Measurements from ENCODE around the gene NDUFB3.
A peak's percentile ranks its signal among the peaks of the same experiment; 100 is the strongest.
"Not testable (repeated sequence)": the region's sequence is repeated elsewhere in the genome, so short reads cannot be mapped to it uniquely, and the experiment has no call there.

Gene NDUFB3

DNA sequence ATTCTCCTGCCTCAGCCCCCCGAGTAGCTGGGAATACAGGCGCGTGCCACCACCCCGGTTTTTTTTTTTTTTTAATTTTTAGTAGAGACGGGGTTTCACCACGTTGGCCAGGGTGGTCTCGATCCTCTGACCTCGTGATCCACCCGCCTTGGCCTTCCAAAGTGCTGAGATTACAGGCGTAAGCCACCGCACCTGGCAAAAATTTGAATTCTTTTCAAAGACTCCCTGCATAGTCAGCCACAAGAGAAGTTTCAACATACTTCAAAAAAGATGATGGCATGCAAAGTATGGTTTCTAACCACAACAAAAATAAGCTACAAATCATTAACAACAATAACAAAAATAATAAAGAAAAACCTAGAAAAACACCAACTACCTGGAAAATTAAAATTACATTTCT, 22.3 kb upstream of the NDUFB3 start:
- peak; percentile 15 for DNase-seq (ENCODE audit: low read depth)
- TF ChIP-seq, protein P1, sequence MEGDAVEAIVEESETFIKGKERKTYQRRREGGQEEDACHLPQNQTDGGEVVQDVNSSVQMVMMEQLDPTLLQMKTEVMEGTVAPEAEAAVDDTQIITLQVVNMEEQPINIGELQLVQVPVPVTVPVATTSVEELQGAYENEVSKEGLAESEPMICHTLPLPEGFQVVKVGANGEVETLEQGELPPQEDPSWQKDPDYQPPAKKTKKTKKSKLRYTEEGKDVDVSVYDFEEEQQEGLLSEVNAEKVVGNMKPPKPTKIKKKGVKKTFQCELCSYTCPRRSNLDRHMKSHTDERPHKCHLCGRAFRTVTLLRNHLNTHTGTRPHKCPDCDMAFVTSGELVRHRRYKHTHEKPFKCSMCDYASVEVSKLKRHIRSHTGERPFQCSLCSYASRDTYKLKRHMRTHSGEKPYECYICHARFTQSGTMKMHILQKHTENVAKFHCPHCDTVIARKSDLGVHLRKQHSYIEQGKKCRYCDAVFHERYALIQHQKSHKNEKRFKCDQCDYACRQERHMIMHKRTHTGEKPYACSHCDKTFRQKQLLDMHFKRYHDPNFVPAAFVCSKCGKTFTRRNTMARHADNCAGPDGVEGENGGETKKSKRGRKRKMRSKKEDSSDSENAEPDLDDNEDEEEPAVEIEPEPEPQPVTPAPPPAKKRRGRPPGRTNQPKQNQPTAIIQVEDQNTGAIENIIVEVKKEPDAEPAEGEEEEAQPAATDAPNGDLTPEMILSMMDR (conservative IDR thresholded peaks at IDR 0.05; ENCODE audit: low read length): no peak

GRCh38 chr2:201057087-201057521, 14.7 kb upstream of the NDUFB3 start:
- peak; percentile 20 for DNase-seq (ENCODE audit: low read depth)
- no peak overlapping the region for H3K4me3 ChIP-seq (ENCODE audit: low read length)
- TF ChIP-seq, protein P1 (conservative IDR thresholded peaks at IDR 0.05; ENCODE audit: low read length): no peak

More for the DNA sequence above, 22.3 kb upstream of the NDUFB3 start:
- no peak overlapping the region for H3K4me3 ChIP-seq (ENCODE audit: low read length)

DNA sequence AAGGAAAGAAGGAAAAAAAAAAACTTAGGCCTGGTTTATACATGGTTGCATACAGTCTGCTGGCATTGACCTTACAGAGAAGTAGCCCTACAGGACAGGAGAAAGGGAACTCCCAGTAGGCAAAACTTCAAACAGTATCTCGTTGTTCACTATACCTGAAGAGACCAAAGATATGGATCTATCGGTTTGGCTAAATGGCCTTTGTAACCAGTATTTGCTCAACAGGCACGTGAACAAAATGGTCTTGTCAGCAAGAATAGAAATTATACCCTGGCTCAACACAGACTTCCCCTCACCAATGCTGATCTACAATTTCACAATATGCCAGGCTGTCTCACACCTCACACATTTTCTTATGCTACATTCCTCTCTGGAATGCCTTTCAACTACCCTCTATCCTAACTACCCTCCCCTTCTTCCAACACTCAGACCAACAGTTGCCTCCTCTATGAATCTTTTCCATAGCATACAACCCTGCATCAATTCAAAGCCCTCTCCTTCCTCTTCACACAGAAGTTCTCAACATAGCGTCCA, 14.0 kb upstream of the NDUFB3 start:
- H3K4me3 ChIP-seq (ENCODE audit: low read length): no peak overlapping the region
- peak; percentile 16 for DNase-seq (ENCODE audit: low read depth)
- TF ChIP-seq, protein P1 (conservative IDR thresholded peaks at IDR 0.05; ENCODE audit: low read length): no peak

DNA sequence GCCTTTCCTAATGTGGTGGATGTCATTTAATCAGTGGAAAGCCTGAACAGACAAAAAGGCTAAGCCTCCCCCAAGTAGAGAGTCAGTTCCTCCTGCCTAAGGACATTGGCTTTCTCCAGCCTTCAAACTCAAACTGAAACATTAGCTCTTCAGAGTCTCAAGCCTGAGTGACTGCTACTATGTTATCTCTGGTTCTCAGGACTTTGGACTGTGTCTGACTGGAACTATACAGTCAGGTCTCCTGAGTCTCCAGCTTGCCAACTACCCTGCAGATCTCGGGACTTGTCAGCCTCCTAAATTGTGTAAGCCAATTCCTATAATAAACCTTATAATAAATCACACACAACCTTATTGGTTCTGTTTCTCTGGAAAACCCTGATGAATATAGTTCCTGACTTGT, 12.9 kb upstream of the NDUFB3 start:
- H3K4me3 ChIP-seq (ENCODE audit: low read length): no peak overlapping the region
- no peak for DNase-seq (ENCODE audit: low read depth)
- TF ChIP-seq, protein P1 (conservative IDR thresholded peaks at IDR 0.05; ENCODE audit: low read length): no peak

- TF ChIP-seq, protein P1 (conservative IDR thresholded peaks at IDR 0.05; ENCODE audit: low read length): no peak
- H3K4me3 ChIP-seq (ENCODE audit: low read length): no peak overlapping the region
Observed at GRCh38 chr2:201059961-201060755, 11.6 kb upstream of the NDUFB3 start.

DNA sequence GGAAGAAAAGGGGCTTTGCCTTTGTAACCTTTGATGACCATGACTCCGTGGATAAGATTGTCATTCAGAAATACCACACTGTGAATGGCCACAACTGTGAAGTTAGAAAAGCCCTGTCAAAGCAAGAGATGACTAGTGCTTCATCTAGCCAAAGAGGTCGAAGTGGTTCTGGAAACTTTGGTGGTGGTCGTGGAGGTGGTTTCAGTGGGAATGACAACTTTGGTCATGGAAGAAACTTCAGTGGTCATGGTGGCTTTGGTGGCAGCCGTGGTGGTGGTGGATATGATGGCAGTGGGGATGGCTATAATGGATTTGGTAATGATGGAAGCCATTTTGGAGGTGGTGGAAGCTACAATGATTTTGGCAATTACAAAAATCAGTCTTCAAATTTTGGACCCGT, 8.3 kb upstream of the NDUFB3 start:
- not testable (repeated sequence) for H3K4me3 ChIP-seq (ENCODE audit: low read length); DNase-seq (ENCODE audit: low read depth)

More at GRCh38 chr2:201059961-201060755, 11.6 kb upstream of the NDUFB3 start:
- DNase-seq (ENCODE audit: low read depth): no peak

- H3K4me3 ChIP-seq (ENCODE audit: low read length): no peak overlapping the region
- DNase-seq (ENCODE audit: low read depth): no peak
- TF ChIP-seq, protein P1 (conservative IDR thresholded peaks at IDR 0.05; ENCODE audit: low read length): no peak
Observed at GRCh38 chr2:201064797-201065329, 6.9 kb upstream of the NDUFB3 start.

All from AG10803 (cell line).